GM20000 (cell line): ENCODE results near the gene RFX3.

ENCODE experiments used
- DNase-seq: peaks from one replicate; pipeline ENCODE4 v3.0.0; 2012; ENCODE audit warnings: low spot score
- CTCF ChIP-seq: IDR thresholded peaks from 2 replicates; pipeline ENCODE4 v1.5.1; 2012; ENCODE audit warnings: mild to moderate bottlenecking, control low read depth; ENCODE audit errors: extremely low read depth, missing control alignments

Gene RFX3

GRCh38 chr9:3360245-3360644 is 165.6 kb downstream of the RFX3 start:
- TF ChIP-seq CTCF: no peak
- DNase-seq: no peak

- no peak for TF ChIP-seq CTCF
- no peak for DNase-seq
Measured at GRCh38 chr9:3359778-3360177, 166.0 kb downstream of the RFX3 start.

- DNase-seq: no peak
- TF ChIP-seq CTCF: no peak
Measured at GRCh38 chr9:3359048-3359692, 166.6 kb downstream of the RFX3 start.

- DNase-seq: no peak
- no peak for TF ChIP-seq CTCF
Measured at GRCh38 chr9:3348169-3348568, 177.6 kb downstream of the RFX3 start.

- TF ChIP-seq CTCF: no peak
- no peak for DNase-seq
Measured at GRCh38 chr9:3346549-3346948, 179.3 kb downstream of the RFX3 start.

GRCh38 chr9:3343671-3344070 is 182.1 kb downstream of the RFX3 start:
- no peak for DNase-seq

GRCh38 chr9:3342159-3342777 is 183.5 kb downstream of the RFX3 start:
- no peak for DNase-seq
- TF ChIP-seq CTCF: no peak

More at GRCh38 chr9:3343671-3344070, 182.1 kb downstream of the RFX3 start:
- no peak for TF ChIP-seq CTCF
